IMR-90 (cell line): ENCODE data around the gene CUL7. TPM values are rescaled to one million over a fixed set of nuclear protein-coding genes. Genes with fewer than 3 reads are reported as not detected.

Experiments used
- ATAC-seq: fragments of 200-7000 bp; cut with Tn5 transposase; 2 replicates; pipeline ENCODE4 v1.9.1; 2020; ENCODE audit warnings: low read depth, mild to moderate bottlenecking, moderate library complexity
- BruUV-seq: library from RNA; stranded (reverse); fragments of 400-500 nt; replicated peaks from 2 replicates; lab custom pipeline; 2021; lab: Mats Ljungman, UMichigan
- CTCF ChIA-PET: fragments of 300-600 bp; formaldehyde crosslinking; extraction: SDS; loops from one replicate; lab custom pipeline; 2021; ENCODE audit warnings: antibody characterized with exemption; lab: Yijun Ruan, JAX
- POLR2A ChIA-PET: fragments of 300-600 bp; sonication (Branson Sonifier 250); formaldehyde crosslinking; loops from one replicate; lab custom pipeline; 2022; ENCODE audit warnings: antibody characterized with exemption; ENCODE audit not compliant: unreplicated experiment; lab: Charles Lee
- DNase-seq: peaks from one replicate; pipeline ENCODE4 v3.0.0; 2013
- H2AFZ ChIP-seq: replicated peaks from 2 replicates; pipeline ENCODE3; 2013; ENCODE audit warnings: low read length, mild to moderate bottlenecking; ENCODE audit not compliant: poor library complexity
- H2AK5ac ChIP-seq: 2 replicates; pipeline ENCODE4 v1.6.1; 2013; ENCODE audit warnings: low read depth, low read length, inconsistent platforms
- H2AK9ac ChIP-seq: replicated peaks from 2 replicates; pipeline ENCODE3; 2013; ENCODE audit warnings: mild to moderate bottlenecking, low read depth, low read length, moderate library complexity; ENCODE audit not compliant: poor library complexity
- H2BK120ac ChIP-seq: 2 replicates; pipeline ENCODE4 v1.6.1; 2013; ENCODE audit warnings: low read depth, low read length, inconsistent platforms
- H2BK15ac ChIP-seq: 3 replicates; pipeline ENCODE4 v1.6.1; 2013; ENCODE audit warnings: low read depth, low read length, inconsistent platforms
- H2BK20ac ChIP-seq: 2 replicates; pipeline ENCODE4 v1.6.1; 2013; ENCODE audit warnings: low read depth, mild to moderate bottlenecking, inconsistent platforms, low read length, moderate library complexity
- H2BK5ac ChIP-seq: 2 replicates; pipeline ENCODE4 v1.6.1; 2013; ENCODE audit warnings: mild to moderate bottlenecking, low read depth, low read length, inconsistent platforms; ENCODE audit not compliant: poor library complexity, severe bottlenecking
- H3K14ac ChIP-seq: replicated peaks from 2 replicates; pipeline ENCODE4 v1.6.1; 2013; ENCODE audit warnings: low read depth, low read length, inconsistent platforms
- H3K18ac ChIP-seq: 2 replicates; pipeline ENCODE4 v1.6.1; 2013; ENCODE audit warnings: low read depth, low read length, control low read depth
- H3K23ac ChIP-seq: 2 replicates; pipeline ENCODE4 v1.6.1; 2013; ENCODE audit warnings: low read depth, low read length, inconsistent platforms
- H3K27ac ChIP-seq: 2 replicates; pipeline ENCODE4 v1.5.1; 2013; ENCODE audit warnings: mild to moderate bottlenecking, control low read depth, low read length; ENCODE audit not compliant: insufficient read depth
- H3K27me3 ChIP-seq: 2 replicates; pipeline ENCODE4 v1.6.1; 2013; ENCODE audit warnings: low read length; ENCODE audit not compliant: control insufficient read depth, insufficient read depth
- H3K36me3 ChIP-seq: 2 replicates; pipeline ENCODE4 v1.6.1; 2013; ENCODE audit warnings: low read length, mixed read lengths; ENCODE audit not compliant: control insufficient read depth, insufficient read depth
- H3K4ac ChIP-seq: 2 replicates; pipeline ENCODE4 v1.6.1; 2013; ENCODE audit warnings: low read depth, low read length, inconsistent platforms
- H3K4me1 ChIP-seq: 2 replicates; pipeline ENCODE4 v1.6.1; 2013; ENCODE audit warnings: low read length, mixed read lengths; ENCODE audit not compliant: control insufficient read depth, insufficient read depth
- H3K4me2 ChIP-seq: 2 replicates; pipeline ENCODE4 v1.6.1; 2013; ENCODE audit warnings: low read depth, mild to moderate bottlenecking, control low read depth, low read length, moderate library complexity
- H3K4me3 ChIP-seq: 2 replicates; pipeline ENCODE4 v1.5.1; 2013; ENCODE audit warnings: low read depth, mild to moderate bottlenecking, control low read depth, low read length, moderate library complexity; ENCODE audit not compliant: insufficient read depth
- H3K56ac ChIP-seq: 2 replicates; pipeline ENCODE4 v1.6.1; 2013; ENCODE audit warnings: low read length, inconsistent platforms; ENCODE audit not compliant: insufficient read depth; ENCODE audit errors: extremely low read depth
- H3K79me1 ChIP-seq, 2 experiments: 2 replicates each; pipeline ENCODE4 v1.6.1; 2013; ENCODE audit warnings: low read length in 2 of 2, inconsistent platforms in 1 of 2, low read depth in 1 of 2
- H3K9ac ChIP-seq: 2 replicates; pipeline ENCODE4 v1.6.1; 2013; ENCODE audit warnings: low read depth, low read length, control low read depth
- H3K9me1 ChIP-seq: 2 replicates; pipeline ENCODE4 v1.6.1; 2013; ENCODE audit warnings: low read length, inconsistent platforms; ENCODE audit not compliant: insufficient read depth
- H3K9me3 ChIP-seq: 2 replicates; pipeline ENCODE4 v1.6.1; 2013; ENCODE audit warnings: low read length; ENCODE audit not compliant: control insufficient read depth, insufficient read depth
- H4K20me1 ChIP-seq: 2 replicates; pipeline ENCODE4 v1.6.1; 2013; ENCODE audit warnings: low read length, inconsistent platforms; ENCODE audit not compliant: insufficient read depth
- H4K5ac ChIP-seq: 2 replicates; pipeline ENCODE4 v1.6.1; 2013; ENCODE audit warnings: mild to moderate bottlenecking, low read depth, low read length, control low read depth
- H4K8ac ChIP-seq, 2 experiments: 2 replicates each; pipeline ENCODE4 v1.6.1; 2013; ENCODE audit warnings: low read depth in 2 of 2, low read length in 2 of 2, control low read depth in 1 of 2, inconsistent platforms in 1 of 2
- H4K91ac ChIP-seq: 2 replicates; pipeline ENCODE4 v1.6.1; 2013; ENCODE audit warnings: low read depth, low read length, inconsistent platforms; ENCODE audit not compliant: insufficient read depth
- BHLHE40 ChIP-seq: fragments of 150-350 bp; IDR thresholded peaks from 2 replicates; pipeline ENCODE4 v1.6.1; 2016; ENCODE audit warnings: mild to moderate bottlenecking, low read depth, low read length
- CHD1 ChIP-seq: IDR thresholded peaks from 2 replicates; pipeline ENCODE4 v1.6.1; 2012; ENCODE audit warnings: low read depth, low read length, improper control_type of control experiment
- MAZ ChIP-seq: IDR thresholded peaks from 2 replicates; pipeline ENCODE4 v1.6.1; 2012; ENCODE audit warnings: low read depth, mild to moderate bottlenecking, low read length, improper control_type of control experiment, moderate library complexity, borderline replicate concordance
- MXI1 ChIP-seq: IDR thresholded peaks from 2 replicates; pipeline ENCODE4 v1.6.1; 2012; ENCODE audit warnings: low read depth, mild to moderate bottlenecking, low read length, moderate library complexity, borderline replicate concordance
- NFE2L2 ChIP-seq: fragments of 150-350 bp; IDR thresholded peaks from 2 replicates; pipeline ENCODE4 v1.6.1; 2016; ENCODE audit warnings: low read depth, mild to moderate bottlenecking, low read length
- POLR2A ChIP-seq: IDR thresholded peaks from 2 replicates; pipeline ENCODE4 v1.6.1; 2012; ENCODE audit warnings: mild to moderate bottlenecking, low read depth, low read length
- RAD21 ChIP-seq: IDR thresholded peaks from 2 replicates; pipeline ENCODE4 v1.6.1; 2012; ENCODE audit warnings: low read length, improper control_type of control experiment
- RCOR1 ChIP-seq: IDR thresholded peaks from 2 replicates; pipeline ENCODE4 v1.6.1; 2012; ENCODE audit warnings: mild to moderate bottlenecking, low read length, improper control_type of control experiment; ENCODE audit not compliant: insufficient replicate concordance
- RFX5 ChIP-seq: IDR thresholded peaks from 2 replicates; pipeline ENCODE4 v1.8.0; 2012; ENCODE audit warnings: low read depth, mild to moderate bottlenecking, low read length, moderate library complexity
- SMC3 ChIP-seq: fragments of 150-350 bp; IDR thresholded peaks from 2 replicates; pipeline ENCODE4 v1.6.1; 2016; ENCODE audit warnings: low read depth, mild to moderate bottlenecking, antibody characterized with exemption, low read length, moderate library complexity
- WGBS, 2 experiments: methylation state at CpG; one replicate each; pipeline versions ENCODE4 v1.1.5 to v1.1.7; 2013; ENCODE audit warnings: missing lambda C conversion rate in 2 of 2; ENCODE audit not compliant: insufficient read length in 1 of 2; ENCODE audit errors: extremely low coverage in 2 of 2; 5-methylcytosine and 5-hydroxymethylcytosine counted together
- dilution Hi-C: fragments of 300-500 bp; cut with HindIII; formaldehyde crosslinking; loops from one replicate; pipeline ENCODE4 v1.14.3; 2018; ENCODE audit warnings: low sequenced_read_pairs; ENCODE audit not compliant: unreplicated experiment
- in situ Hi-C: fragments of 300-500 bp; cut with MboI; formaldehyde crosslinking; loops from 3 replicates; pipeline ENCODE4 v1.14.3; 2019; ENCODE audit warnings: low sequenced_read_pairs, inconsistent platforms, mixed read lengths
- intact Hi-C: fragments of 100-400 bp; cut with micrococcal nuclease; formaldehyde crosslinking; loops from 2 replicates; pipeline ENCODE4 v1.10.0; 2022
- polyA plus RNA-seq, 3 experiments: library from polyadenylated mRNA; depleted of rRNA; stranded (reverse); fragments of >200 nt; gene quantifications; 2 replicates each; pipeline ENCODE4 v1.2.3, GENCODE V29; 2012; ENCODE audit warnings: low replicate concordance in 1 of 3
- total RNA-seq: library from RNA; depleted of rRNA; stranded (reverse); fragments of >200 nt; gene quantifications from 2 replicates; pipeline ENCODE4 v1.2.3, GENCODE V29; 2012
- TF ChIP-seq, protein P1 (sequence below): fragments of 150-350 bp; IDR thresholded peaks from 2 replicates; pipeline ENCODE4 v1.6.1; 2017; ENCODE audit warnings: mild to moderate bottlenecking, antibody characterized with exemption, low read length, low read depth
- TF ChIP-seq, protein P2 (sequence below): fragments of 150-350 bp; IDR thresholded peaks from 2 replicates; pipeline ENCODE4 v1.6.1; 2016; ENCODE audit warnings: low read depth, mild to moderate bottlenecking, low read length, moderate library complexity, borderline replicate concordance
- TF ChIP-seq, protein P3 (sequence below): conservative IDR thresholded peaks from 2 replicates; pipeline ENCODE4 v1.5.1; 2012; ENCODE audit warnings: mild to moderate bottlenecking, low read depth, low read length, improper control_type of control experiment

The CUL7 gene
- total and polyA plus RNA-seq, 2 of the 4 experiments (the other 2 are of a cell fraction) = 38.0 to 39.3 TPM

DNA sequence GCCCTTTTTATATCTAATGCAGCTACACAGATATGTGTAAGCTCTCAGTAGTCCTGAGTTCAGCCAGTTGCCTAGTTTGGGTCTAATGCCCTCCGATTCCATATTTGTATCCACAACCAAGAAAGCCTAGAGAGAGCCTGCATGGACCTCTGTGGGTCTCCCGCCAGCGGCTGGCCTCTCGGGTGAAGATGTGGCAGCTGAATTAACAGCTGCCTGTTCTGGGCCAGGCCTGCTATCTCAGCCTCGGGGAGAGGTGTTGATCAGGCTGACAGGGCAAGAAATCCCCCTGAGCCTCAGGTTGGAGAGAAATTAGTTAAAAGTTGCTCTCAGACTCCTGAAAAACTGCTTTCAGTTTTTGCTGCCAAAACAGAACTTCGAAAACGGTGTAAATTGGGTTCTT, 42.3 kb upstream of the CUL7 start:
- Histone ChIP-seq H4K8ac (peak overlapping the region in 1 of 2 experiments; percentile 45; a peak in 2 of 4 replicates), H3K4ac (peak overlapping the region; percentile 83), H3K27ac (peak overlapping the region; percentile 70; the same call in 1 of the 2 replicates), H2AFZ (peak overlapping the region; percentile 75), H3K14ac (peak overlapping the region; percentile 71), H4K91ac (peak overlapping the region; percentile 61; the same call in 1 of the 2 replicates), H4K5ac (peak overlapping the region; percentile 4), H2AK5ac (peak overlapping the region; percentile 68; the same call in 1 of the 2 replicates), H3K23ac (peak overlapping the region; percentile 74), H2BK20ac (peak overlapping the region; percentile 59; the same call in 1 of the 2 replicates), H3K4me3 (no peak overlapping the region), H3K56ac (no peak overlapping the region), H3K36me3 (no peaks in the 10 kb centered on the region), H3K79me1 (peaks cover 31 to 81% of the 10 kb centered on the region in 2 experiments), H3K27me3 (no peaks in the 10 kb centered on the region), H3K9me1 (peaks cover 21% of the 10 kb centered on the region), H3K9ac (peak overlapping the region; percentile 32; the same call in 1 of the 2 replicates), H3K9me3 (no peaks in the 10 kb centered on the region), H3K4me2 (peak overlapping the region; percentile 38), H2BK5ac (peak overlapping the region; percentile 63), H2BK120ac (peak overlapping the region; percentile 42), H2AK9ac (peak overlapping the region; percentile 1), H3K18ac (peak overlapping the region; percentile 15), H2BK15ac (peak overlapping the region; percentile 1; the same call in 1 of the 3 replicates), H4K20me1 (peaks cover 43% of the 10 kb centered on the region), H3K4me1 (peaks cover 25% of the 10 kb centered on the region)
- ATAC-seq = no peak
- in situ Hi-C loops = no loop called here
- ChIA-PET CTCF (no interaction called here), POLR2A (interaction anchor here (0.6 kb wide), 1 partner anchor 235 kb away, joined by 8 read pairs; no protein-coding TSS in a partner anchor)
- no peak for DNase-seq
- intact Hi-C loops = no loop called here
- 75% methylated on average over 3 of the region's 7 CpGs; no CpG with 5 or more reads in 1 of the 2 experiments for WGBS, 2 experiments
- dilution Hi-C loops = no loop called here
- TF ChIP-seq NFE2L2 (no peak), RAD21 (no peak), CHD1 (no peak), BHLHE40 (no peak), RCOR1 (no peak), RFX5 (no peak), MXI1 (no peak), SMC3 (no peak), POLR2A (no peak), MAZ (no peak)
- TF ChIP-seq, protein P1, sequence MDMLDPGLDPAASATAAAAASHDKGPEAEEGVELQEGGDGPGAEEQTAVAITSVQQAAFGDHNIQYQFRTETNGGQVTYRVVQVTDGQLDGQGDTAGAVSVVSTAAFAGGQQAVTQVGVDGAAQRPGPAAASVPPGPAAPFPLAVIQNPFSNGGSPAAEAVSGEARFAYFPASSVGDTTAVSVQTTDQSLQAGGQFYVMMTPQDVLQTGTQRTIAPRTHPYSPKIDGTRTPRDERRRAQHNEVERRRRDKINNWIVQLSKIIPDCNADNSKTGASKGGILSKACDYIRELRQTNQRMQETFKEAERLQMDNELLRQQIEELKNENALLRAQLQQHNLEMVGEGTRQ = no peak
- TF ChIP-seq, protein P2, sequence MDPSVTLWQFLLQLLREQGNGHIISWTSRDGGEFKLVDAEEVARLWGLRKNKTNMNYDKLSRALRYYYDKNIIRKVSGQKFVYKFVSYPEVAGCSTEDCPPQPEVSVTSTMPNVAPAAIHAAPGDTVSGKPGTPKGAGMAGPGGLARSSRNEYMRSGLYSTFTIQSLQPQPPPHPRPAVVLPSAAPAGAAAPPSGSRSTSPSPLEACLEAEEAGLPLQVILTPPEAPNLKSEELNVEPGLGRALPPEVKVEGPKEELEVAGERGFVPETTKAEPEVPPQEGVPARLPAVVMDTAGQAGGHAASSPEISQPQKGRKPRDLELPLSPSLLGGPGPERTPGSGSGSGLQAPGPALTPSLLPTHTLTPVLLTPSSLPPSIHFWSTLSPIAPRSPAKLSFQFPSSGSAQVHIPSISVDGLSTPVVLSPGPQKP = no peak
- TF ChIP-seq, protein P3, sequence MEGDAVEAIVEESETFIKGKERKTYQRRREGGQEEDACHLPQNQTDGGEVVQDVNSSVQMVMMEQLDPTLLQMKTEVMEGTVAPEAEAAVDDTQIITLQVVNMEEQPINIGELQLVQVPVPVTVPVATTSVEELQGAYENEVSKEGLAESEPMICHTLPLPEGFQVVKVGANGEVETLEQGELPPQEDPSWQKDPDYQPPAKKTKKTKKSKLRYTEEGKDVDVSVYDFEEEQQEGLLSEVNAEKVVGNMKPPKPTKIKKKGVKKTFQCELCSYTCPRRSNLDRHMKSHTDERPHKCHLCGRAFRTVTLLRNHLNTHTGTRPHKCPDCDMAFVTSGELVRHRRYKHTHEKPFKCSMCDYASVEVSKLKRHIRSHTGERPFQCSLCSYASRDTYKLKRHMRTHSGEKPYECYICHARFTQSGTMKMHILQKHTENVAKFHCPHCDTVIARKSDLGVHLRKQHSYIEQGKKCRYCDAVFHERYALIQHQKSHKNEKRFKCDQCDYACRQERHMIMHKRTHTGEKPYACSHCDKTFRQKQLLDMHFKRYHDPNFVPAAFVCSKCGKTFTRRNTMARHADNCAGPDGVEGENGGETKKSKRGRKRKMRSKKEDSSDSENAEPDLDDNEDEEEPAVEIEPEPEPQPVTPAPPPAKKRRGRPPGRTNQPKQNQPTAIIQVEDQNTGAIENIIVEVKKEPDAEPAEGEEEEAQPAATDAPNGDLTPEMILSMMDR = no peak
- no TSS peak for BruUV-seq
